PFSK-1 (cell line): Measurements from ENCODE around the gene RBFOX1.

Source experiments
- POLR2AphosphoS5 ChIP-seq: IDR thresholded peaks from 2 replicates; pipeline ENCODE4 v1.6.1; 2012; ENCODE audit warnings: low read depth, mild to moderate bottlenecking, control low read depth, low read length, moderate library complexity
- TF ChIP-seq, protein P1 (sequence below), 2 experiments: IDR thresholded peaks; 2 replicates each; pipeline versions ENCODE4 v1.6.1 to v1.8.0; 2011 to 2012; ENCODE audit warnings: low read depth in 2 of 2, low read length in 2 of 2, control low read depth in 1 of 2, inconsistent platforms in 1 of 2, mild to moderate bottlenecking in 1 of 2, moderate library complexity in 1 of 2; ENCODE audit not compliant: insufficient read depth in 1 of 2

GRCh38 chr16:7420079-7420478 lies 87.4 kb downstream of the RBFOX1 start:
- TF ChIP-seq, protein P1, sequence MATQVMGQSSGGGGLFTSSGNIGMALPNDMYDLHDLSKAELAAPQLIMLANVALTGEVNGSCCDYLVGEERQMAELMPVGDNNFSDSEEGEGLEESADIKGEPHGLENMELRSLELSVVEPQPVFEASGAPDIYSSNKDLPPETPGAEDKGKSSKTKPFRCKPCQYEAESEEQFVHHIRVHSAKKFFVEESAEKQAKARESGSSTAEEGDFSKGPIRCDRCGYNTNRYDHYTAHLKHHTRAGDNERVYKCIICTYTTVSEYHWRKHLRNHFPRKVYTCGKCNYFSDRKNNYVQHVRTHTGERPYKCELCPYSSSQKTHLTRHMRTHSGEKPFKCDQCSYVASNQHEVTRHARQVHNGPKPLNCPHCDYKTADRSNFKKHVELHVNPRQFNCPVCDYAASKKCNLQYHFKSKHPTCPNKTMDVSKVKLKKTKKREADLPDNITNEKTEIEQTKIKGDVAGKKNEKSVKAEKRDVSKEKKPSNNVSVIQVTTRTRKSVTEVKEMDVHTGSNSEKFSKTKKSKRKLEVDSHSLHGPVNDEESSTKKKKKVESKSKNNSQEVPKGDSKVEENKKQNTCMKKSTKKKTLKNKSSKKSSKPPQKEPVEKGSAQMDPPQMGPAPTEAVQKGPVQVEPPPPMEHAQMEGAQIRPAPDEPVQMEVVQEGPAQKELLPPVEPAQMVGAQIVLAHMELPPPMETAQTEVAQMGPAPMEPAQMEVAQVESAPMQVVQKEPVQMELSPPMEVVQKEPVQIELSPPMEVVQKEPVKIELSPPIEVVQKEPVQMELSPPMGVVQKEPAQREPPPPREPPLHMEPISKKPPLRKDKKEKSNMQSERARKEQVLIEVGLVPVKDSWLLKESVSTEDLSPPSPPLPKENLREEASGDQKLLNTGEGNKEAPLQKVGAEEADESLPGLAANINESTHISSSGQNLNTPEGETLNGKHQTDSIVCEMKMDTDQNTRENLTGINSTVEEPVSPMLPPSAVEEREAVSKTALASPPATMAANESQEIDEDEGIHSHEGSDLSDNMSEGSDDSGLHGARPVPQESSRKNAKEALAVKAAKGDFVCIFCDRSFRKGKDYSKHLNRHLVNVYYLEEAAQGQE (IDR thresholded peaks at IDR 0.05; ENCODE audit: insufficient read depth in 1 of 2, low read depth in 2 of 2, low read length in 2 of 2) = no peak
- TF ChIP-seq POLR2AphosphoS5 = no peak
